SK-N-SH treated with all-trans-retinoic acid at 6 μM for 48 hours (cell line): Measurements from ENCODE around the gene PDZD2.

ENCODE experiments used
- ATAC-seq: fragments of 200-7000 bp; cut with Tn5 transposase; 3 replicates; pipeline ENCODE4 v1.9.1; 2020; ENCODE audit warnings: mild to moderate bottlenecking, moderate library complexity
- ARNTL ChIP-seq: fragments of 450-650 bp; formaldehyde crosslinking; IDR thresholded peaks from 2 replicates; pipeline ENCODE4 v1.5.0; 2020; ENCODE audit warnings: low read depth, mild to moderate bottlenecking, moderate library complexity, borderline replicate concordance
- BACH2 ChIP-seq: fragments of 250-450 bp; sonication (Bioruptor Pico); IDR thresholded peaks from 2 replicates; pipeline ENCODE4 v1.9.0; 2021; ENCODE audit warnings: mild to moderate bottlenecking, borderline replicate concordance
- CREB5 ChIP-seq: fragments of 250-450 bp; sonication (Bioruptor Pico); IDR thresholded peaks from 2 replicates; pipeline ENCODE4 v1.5.1; 2020; ENCODE audit warnings: low read depth, mild to moderate bottlenecking, moderate library complexity
- CSDC2 ChIP-seq: fragments of 250-450 bp; sonication (Bioruptor Pico); IDR thresholded peaks from 2 replicates; pipeline ENCODE4 v1.5.0; 2020; ENCODE audit warnings: mild to moderate bottlenecking, moderate library complexity
- CSRNP3 ChIP-seq: fragments of 250-450 bp; sonication (Bioruptor Pico); IDR thresholded peaks from 2 replicates; pipeline ENCODE4 v1.5.1; 2021; ENCODE audit warnings: mild to moderate bottlenecking, moderate library complexity
- ESRRG ChIP-seq: fragments of 250-450 bp; sonication (Bioruptor Pico); IDR thresholded peaks from 2 replicates; pipeline ENCODE4 v1.6.1; 2021; ENCODE audit warnings: mild to moderate bottlenecking
- GLIS3 ChIP-seq: fragments of 250-450 bp; sonication (Bioruptor Pico); IDR thresholded peaks from 2 replicates; pipeline ENCODE4 v1.5.0; 2020; ENCODE audit warnings: mild to moderate bottlenecking, moderate library complexity
- ISL1 ChIP-seq: fragments of 250-450 bp; sonication (Bioruptor Pico); IDR thresholded peaks from 2 replicates; pipeline ENCODE4 v2.1.2; 2022; ENCODE audit warnings: mild to moderate bottlenecking, moderate library complexity
- OSR1 ChIP-seq: fragments of 250-450 bp; sonication (Bioruptor Pico); IDR thresholded peaks from 2 replicates; pipeline ENCODE4 v1.8.0; 2022; ENCODE audit warnings: moderate library complexity, mild to moderate bottlenecking, inconsistent platforms
- PATZ1 ChIP-seq: fragments of 250-450 bp; sonication (Bioruptor Pico); IDR thresholded peaks from 2 replicates; pipeline ENCODE4 v1.8.0; 2020; ENCODE audit warnings: mild to moderate bottlenecking, moderate library complexity, borderline replicate concordance
- POU6F1 ChIP-seq: fragments of 250-450 bp; sonication (Bioruptor Pico); IDR thresholded peaks from 2 replicates; pipeline ENCODE4 v1.8.0; 2021; ENCODE audit warnings: low read depth, mild to moderate bottlenecking, moderate library complexity, borderline replicate concordance
- PPARA ChIP-seq: fragments of 250-450 bp; sonication (Bioruptor Pico); IDR thresholded peaks from 2 replicates; pipeline ENCODE4 v1.5.0; 2020; ENCODE audit warnings: mild to moderate bottlenecking, borderline replicate concordance
- SNAI2 ChIP-seq: fragments of 250-450 bp; sonication (Bioruptor Pico); IDR thresholded peaks from 2 replicates; pipeline ENCODE4 v1.5.0; 2020; ENCODE audit warnings: mild to moderate bottlenecking, moderate library complexity
- TOX ChIP-seq: fragments of 250-450 bp; sonication (Bioruptor Pico); IDR thresholded peaks from 2 replicates; pipeline ENCODE4 v1.8.0; 2021; ENCODE audit warnings: mild to moderate bottlenecking, moderate library complexity, borderline replicate concordance
- TSHZ2 ChIP-seq: fragments of 250-450 bp; sonication (Bioruptor Pico); IDR thresholded peaks from 2 replicates; pipeline ENCODE4 v1.5.0; 2020; ENCODE audit warnings: mild to moderate bottlenecking, moderate library complexity
- ZC3H10 ChIP-seq: fragments of 250-450 bp; sonication (Bioruptor Pico); IDR thresholded peaks from 2 replicates; pipeline ENCODE4 v1.5.1; 2021; ENCODE audit warnings: mild to moderate bottlenecking, moderate library complexity
- ZFP3 ChIP-seq: fragments of 250-450 bp; sonication (Bioruptor Pico); IDR thresholded peaks from 2 replicates; pipeline ENCODE4 v1.5.0; 2020; ENCODE audit warnings: mild to moderate bottlenecking, moderate library complexity
- ZFP30 ChIP-seq: fragments of 450-650 bp; formaldehyde crosslinking; IDR thresholded peaks from 2 replicates; pipeline ENCODE4 v1.5.0; 2022; ENCODE audit warnings: mild to moderate bottlenecking, moderate library complexity
- ZNF565 ChIP-seq: fragments of 450-650 bp; formaldehyde crosslinking; conservative IDR thresholded peaks from 2 replicates; pipeline ENCODE4 v1.5.0; 2020; ENCODE audit warnings: low read depth, mild to moderate bottlenecking, moderate library complexity
- ZNF70 ChIP-seq: fragments of 450-650 bp; formaldehyde crosslinking; IDR thresholded peaks from 2 replicates; pipeline ENCODE4 v1.5.0; 2020; ENCODE audit warnings: mild to moderate bottlenecking, moderate library complexity
- ZNF8 ChIP-seq: fragments of 450-650 bp; formaldehyde crosslinking; IDR thresholded peaks from 2 replicates; pipeline ENCODE4 v1.5.0; 2020; ENCODE audit warnings: mild to moderate bottlenecking, moderate library complexity

The PDZD2 gene

GRCh38 chr5:31751610-31752009, 112.7 kb downstream of the PDZD2 start (continued):
- TF ChIP-seq TOX (CRISPR knock-in tag): no peak
- TF ChIP-seq, all 23 proteins: peak for 0

- ATAC-seq: no peak
- TF ChIP-seq ZC3H10 (CRISPR knock-in tag): no peak
- TF ChIP-seq POU6F1: no peak
- TF ChIP-seq ZNF70 (CRISPR knock-in tag): no peak
- TF ChIP-seq CSDC2: no peak
- no peak for TF ChIP-seq ZNF565 (CRISPR knock-in tag)
These were observed 114.9 kb downstream of the PDZD2 start for GRCh38 chr5:31753700-31754357.

GRCh38 chr5:31754358-31754704, 115.4 kb downstream of the PDZD2 start:
- ATAC-seq: no peak

More at GRCh38 chr5:31754358-31754704, 115.4 kb downstream of the PDZD2 start:
- TF ChIP-seq POU6F1 (no peak), TSHZ2 (CRISPR knock-in tag) (no peak), CSRNP3 (no peak), BACH2 (CRISPR knock-in tag) (no peak), ZNF8 (CRISPR knock-in tag) (no peak), PATZ1 (CRISPR knock-in tag) (no peak), ZC3H10 (CRISPR knock-in tag) (no peak), ZFP30 (CRISPR knock-in tag) (no peak), CREB5 (CRISPR knock-in tag) (no peak), OSR1 (no peak), ESRRG (CRISPR knock-in tag) (no peak), SNAI2 (CRISPR knock-in tag) (no peak), PPARA (CRISPR knock-in tag) (no peak), ISL1 (CRISPR knock-in tag) (no peak), ARNTL (no peak), ZFP3 (CRISPR knock-in tag) (no peak), ZNF565 (CRISPR knock-in tag) (no peak), ZNF70 (CRISPR knock-in tag) (no peak), GLIS3 (CRISPR knock-in tag) (no peak)
- TF ChIP-seq, all 23 proteins: peak for 0
